ENCODE data around the gene RAB10. TPM values are rescaled to one million over a fixed set of nuclear protein-coding genes. Genes with fewer than 3 reads are reported as not detected.
"Not testable (repeated sequence)": the region's sequence is repeated elsewhere in the genome, so short reads cannot be mapped to it uniquely, and the experiment has no call there.

Gene RAB10
- total RNA-seq, 1 donor from 2014 or later, result 112 TPM

- Mint-ChIP-seq H3K4me3 (no peak overlapping the region), H3K36me3 (ENCODE audit: low read depth) (peaks cover 26% of the 10 kb centered on the region)
Observed at GRCh38 chr2:26103752-26104151, 69.9 kb downstream of the RAB10 start.

GRCh38 chr2:26108701-26109100 is 74.8 kb downstream of the RAB10 start:
- not testable (repeated sequence) for H3K27ac Mint-ChIP-seq (ENCODE audit: unreplicated experiment); H3K27me3 Mint-ChIP-seq (ENCODE audit: low read depth); H3K9me3 Mint-ChIP-seq; H3K4me3 Mint-ChIP-seq; DNase-seq (ENCODE audit: low read depth, low spot score); H3K4me1 Mint-ChIP-seq
- H3K36me3 Mint-ChIP-seq (ENCODE audit: low read depth), result peaks cover 21% of the 10 kb centered on the region

More at GRCh38 chr2:26103752-26104151, 69.9 kb downstream of the RAB10 start:
- TF ChIP-seq CTCF (conservative IDR thresholded peaks at IDR 0.05), result no peak
- peaks cover 10% of the 10 kb centered on the region for H3K4me1 Mint-ChIP-seq
- H3K27me3 Mint-ChIP-seq (ENCODE audit: low read depth), result no peaks in the 10 kb centered on the region
- H3K27ac Mint-ChIP-seq (ENCODE audit: unreplicated experiment), result no peak overlapping the region
- no peak for DNase-seq (ENCODE audit: low read depth, low spot score)
- H3K9me3 Mint-ChIP-seq, result peaks cover 6% of the 10 kb centered on the region

GRCh38 chr2:26112201-26112600 is 78.3 kb downstream of the RAB10 start:
- Mint-ChIP-seq H3K9me3 (no peaks in the 10 kb centered on the region), H3K4me1 (no peaks in the 10 kb centered on the region), H3K27me3 (ENCODE audit: low read depth) (no peaks in the 10 kb centered on the region), H3K4me3 (no peak overlapping the region), H3K27ac (ENCODE audit: unreplicated experiment) (no peak overlapping the region), H3K36me3 (ENCODE audit: low read depth) (peaks cover 21% of the 10 kb centered on the region)
- no peak for DNase-seq (ENCODE audit: low read depth, low spot score)
- no peak for TF ChIP-seq CTCF (conservative IDR thresholded peaks at IDR 0.05)

- no peak for DNase-seq (ENCODE audit: low read depth, low spot score)
- H3K27ac Mint-ChIP-seq (ENCODE audit: unreplicated experiment), result no peak overlapping the region
- peaks cover 23% of the 10 kb centered on the region for H3K36me3 Mint-ChIP-seq (ENCODE audit: low read depth)
- no peaks in the 10 kb centered on the region for H3K4me1 Mint-ChIP-seq
- H3K4me3 Mint-ChIP-seq, result no peak overlapping the region
- H3K27me3 Mint-ChIP-seq (ENCODE audit: low read depth), result no peaks in the 10 kb centered on the region
- H3K9me3 Mint-ChIP-seq, result no peaks in the 10 kb centered on the region
- TF ChIP-seq CTCF (conservative IDR thresholded peaks at IDR 0.05), result no peak
Observed at GRCh38 chr2:26114151-26114550, 80.3 kb downstream of the RAB10 start.

GRCh38 chr2:26118682-26119081 is 84.8 kb downstream of the RAB10 start:
- no peak for TF ChIP-seq CTCF (conservative IDR thresholded peaks at IDR 0.05)
- H3K4me1 Mint-ChIP-seq, result peaks cover 8% of the 10 kb centered on the region

GRCh38 chr2:26119521-26119920 is 85.6 kb downstream of the RAB10 start:
- Mint-ChIP-seq H3K4me3 (no peak overlapping the region), H3K27ac (ENCODE audit: unreplicated experiment) (no peak overlapping the region), H3K9me3 (no peaks in the 10 kb centered on the region), H3K27me3 (ENCODE audit: low read depth) (no peaks in the 10 kb centered on the region), H3K36me3 (ENCODE audit: low read depth) (peaks cover 13% of the 10 kb centered on the region), H3K4me1 (peaks cover 8% of the 10 kb centered on the region)
- no peak for DNase-seq (ENCODE audit: low read depth, low spot score)
- TF ChIP-seq CTCF (conservative IDR thresholded peaks at IDR 0.05), result no peak

More at GRCh38 chr2:26118682-26119081, 84.8 kb downstream of the RAB10 start:
- Mint-ChIP-seq H3K9me3 (no peaks in the 10 kb centered on the region), H3K27ac (ENCODE audit: unreplicated experiment) (no peak overlapping the region), H3K4me3 (no peak overlapping the region), H3K36me3 (ENCODE audit: low read depth) (peaks cover 16% of the 10 kb centered on the region), H3K27me3 (ENCODE audit: low read depth) (no peaks in the 10 kb centered on the region)
- no peak for DNase-seq (ENCODE audit: low read depth, low spot score)
